Fibroblast of lung (primary cell): ENCODE data around the gene IRF1.

ENCODE experiments used
- EZH2 ChIP-seq: IDR thresholded peaks from 2 replicates; pipeline ENCODE4 v1.5.1; 2012; ENCODE audit warnings: low read length, control low read depth, mild to moderate bottlenecking; ENCODE audit errors: missing control alignments
- TF ChIP-seq, protein P1 (sequence below), 2 donors: IDR thresholded peaks in 1 of 2; conservative IDR thresholded peaks in 1 of 2; 1 replicate in 1 of 2; 2 replicates in 1 of 2; pipeline ENCODE4 v1.5.1; 2011 to 2012; ENCODE audit warnings: low read length in 2 of 2, control low read depth in 1 of 2, inconsistent platforms in 1 of 2, low read depth in 1 of 2, mild to moderate bottlenecking in 1 of 2

DNA sequence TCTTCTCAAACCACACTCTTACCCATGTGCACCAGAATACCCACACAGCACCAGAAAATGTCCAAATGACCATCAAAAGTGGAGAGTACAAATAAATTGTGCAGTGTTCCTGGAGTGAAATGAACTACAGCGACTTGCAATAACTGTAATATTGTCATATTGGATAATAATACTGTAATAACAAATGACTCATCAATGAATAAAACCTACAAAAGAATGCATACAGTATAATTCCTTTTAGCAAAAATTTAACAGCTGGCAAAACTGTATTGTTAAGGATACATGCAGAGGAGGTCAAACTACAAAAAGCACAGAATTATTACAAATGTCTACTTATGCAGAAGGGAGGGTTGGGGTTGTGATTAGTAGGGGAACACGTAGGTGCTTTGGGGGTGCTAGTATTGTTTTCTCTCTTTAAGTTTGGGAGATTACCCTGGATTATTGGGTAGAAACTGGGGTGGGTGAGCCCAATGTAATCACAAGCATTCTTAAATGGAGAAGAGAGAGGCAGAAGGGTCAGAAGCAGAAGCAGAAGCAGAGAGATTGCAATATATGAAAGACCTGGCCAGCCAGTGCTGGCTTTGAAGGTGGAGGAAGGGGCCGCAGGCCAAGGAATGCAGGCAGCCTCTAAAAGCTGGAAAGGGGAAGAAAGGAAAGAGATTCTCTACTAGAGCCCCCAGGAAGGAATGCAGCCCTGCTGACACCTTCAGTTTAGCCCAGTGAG, 21.8 kb downstream of the IRF1 start:
- TF ChIP-seq, protein P1, sequence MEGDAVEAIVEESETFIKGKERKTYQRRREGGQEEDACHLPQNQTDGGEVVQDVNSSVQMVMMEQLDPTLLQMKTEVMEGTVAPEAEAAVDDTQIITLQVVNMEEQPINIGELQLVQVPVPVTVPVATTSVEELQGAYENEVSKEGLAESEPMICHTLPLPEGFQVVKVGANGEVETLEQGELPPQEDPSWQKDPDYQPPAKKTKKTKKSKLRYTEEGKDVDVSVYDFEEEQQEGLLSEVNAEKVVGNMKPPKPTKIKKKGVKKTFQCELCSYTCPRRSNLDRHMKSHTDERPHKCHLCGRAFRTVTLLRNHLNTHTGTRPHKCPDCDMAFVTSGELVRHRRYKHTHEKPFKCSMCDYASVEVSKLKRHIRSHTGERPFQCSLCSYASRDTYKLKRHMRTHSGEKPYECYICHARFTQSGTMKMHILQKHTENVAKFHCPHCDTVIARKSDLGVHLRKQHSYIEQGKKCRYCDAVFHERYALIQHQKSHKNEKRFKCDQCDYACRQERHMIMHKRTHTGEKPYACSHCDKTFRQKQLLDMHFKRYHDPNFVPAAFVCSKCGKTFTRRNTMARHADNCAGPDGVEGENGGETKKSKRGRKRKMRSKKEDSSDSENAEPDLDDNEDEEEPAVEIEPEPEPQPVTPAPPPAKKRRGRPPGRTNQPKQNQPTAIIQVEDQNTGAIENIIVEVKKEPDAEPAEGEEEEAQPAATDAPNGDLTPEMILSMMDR (conservative IDR thresholded peaks at IDR 0.05 in 1 of 2, IDR thresholded peaks at IDR 0.05 in 1 of 2; ENCODE audit: low read depth in 1 of 2, low read length in 2 of 2): no peak
- TF ChIP-seq EZH2: no peak
